GM12878 (cell line): ENCODE data around the gene IL20RB. TPM values are rescaled to one million over a fixed set of nuclear protein-coding genes. Genes with fewer than 3 reads are reported as not detected.

ENCODE experiments used
- ATAC-seq: fragments of 200-7000 bp; cut with Tn5 transposase; 3 replicates; pipeline ENCODE4 v1.9.1; 2020; ENCODE audit warnings: mild to moderate bottlenecking, moderate library complexity
- BruUV-seq: library from RNA; stranded (reverse); fragments of 400-500 nt; replicated peaks from 2 replicates; lab custom pipeline; 2021; lab: Mats Ljungman, UMichigan
- CTCF ChIA-PET: fragments of 300-600 bp; sonication (Branson Sonifier 250); formaldehyde crosslinking; extraction: SDS; loops from one replicate; lab custom pipeline; 2021; ENCODE audit warnings: inconsistent platforms; lab: Yijun Ruan, JAX
- POLR2A ChIA-PET: fragments of 350-600 bp; formaldehyde crosslinking; extraction: SDS; loops from one replicate; lab custom pipeline; 2021; ENCODE audit warnings: inconsistent platforms; lab: Charles Lee
- RAD21 ChIA-PET: fragments of 300-600 bp; sonication (Branson Sonifier 250); formaldehyde crosslinking; loops from one replicate; lab custom pipeline; 2023; ENCODE audit warnings: antibody characterized with exemption; ENCODE audit not compliant: unreplicated experiment; lab: Charles Lee
- SMC1A ChIA-PET: fragments of 300-600 bp; sonication (Branson Sonifier 250); formaldehyde crosslinking; loops from one replicate; lab custom pipeline; 2023; ENCODE audit not compliant: unreplicated experiment, uncharacterized antibody; lab: Charles Lee
- DNase-seq: peaks from one replicate; pipeline ENCODE4 v3.0.0-alpha.2; 2011; ENCODE audit warnings: low read depth, low spot score
- FAIRE-seq: peaks from 3 replicates; lab custom pipeline; 2011; peaks lifted over from hg19 to GRCh38; lab: Jason Lieb, UNC
- H2AFZ ChIP-seq: 2 replicates; pipeline ENCODE4 v1.6.0; 2011; ENCODE audit warnings: low read depth, low read length, control low read depth; ENCODE audit not compliant: control insufficient read depth
- H3K27ac ChIP-seq: 2 replicates; pipeline ENCODE4 v1.5.1; 2011; ENCODE audit warnings: control low read depth; ENCODE audit not compliant: control insufficient read depth, insufficient read depth
- H3K27me3 ChIP-seq, 2 experiments: replicated peaks in 1 of 2; 2 replicates each; pipeline versions ENCODE4 v1.6.0 to v1.6.1; 2011; ENCODE audit warnings: low read length in 1 of 2; ENCODE audit not compliant: control insufficient read depth in 2 of 2, insufficient read depth in 2 of 2
- H3K36me3 ChIP-seq, 2 experiments: 2 replicates each; pipeline ENCODE4 v1.5.1; 2011; ENCODE audit warnings: low read length in 1 of 2; ENCODE audit not compliant: control insufficient read depth in 2 of 2, insufficient read depth in 2 of 2
- H3K4me1 ChIP-seq: 2 replicates; pipeline ENCODE4 v1.6.1; 2011; ENCODE audit warnings: mild to moderate bottlenecking, low read length, moderate library complexity, mixed read lengths; ENCODE audit not compliant: control insufficient read depth, insufficient read depth
- H3K4me2 ChIP-seq: 2 replicates; pipeline ENCODE4 v1.6.0; 2011; ENCODE audit warnings: control low read depth; ENCODE audit not compliant: control insufficient read depth, insufficient read depth
- H3K4me3 ChIP-seq: fragments of 200-600 bp; sonication (generic); 2 replicates; pipeline ENCODE4 v1.5.1; 2016
- H3K79me2 ChIP-seq: 2 replicates; pipeline ENCODE4 v1.6.0; 2011; ENCODE audit warnings: low read length; ENCODE audit not compliant: control insufficient read depth, insufficient read depth
- H3K9ac ChIP-seq: 2 replicates; pipeline ENCODE4 v1.8.0; 2011; ENCODE audit warnings: low read length, control low read depth, mixed read lengths; ENCODE audit not compliant: control insufficient read depth, insufficient read depth
- H3K9me3 ChIP-seq: replicated peaks from 3 replicates; pipeline ENCODE4 v1.5.1; 2011; ENCODE audit warnings: mild to moderate bottlenecking, low read length; ENCODE audit not compliant: control insufficient read depth, insufficient read depth
- H4K20me1 ChIP-seq: 2 replicates; pipeline ENCODE4 v1.6.0; 2011; ENCODE audit not compliant: control insufficient read depth, insufficient read depth
- DPF2 ChIP-seq: fragments of 450-650 bp; IDR thresholded peaks from 2 replicates; pipeline ENCODE4 v1.6.1; 2017; ENCODE audit warnings: mild to moderate bottlenecking
- NFYA ChIP-seq: IDR thresholded peaks from 2 replicates; pipeline ENCODE4 v1.6.1; 2011; ENCODE audit warnings: low read depth, mild to moderate bottlenecking, low read length, improper control_type of control experiment, borderline replicate concordance
- RAD21 ChIP-seq: IDR thresholded peaks from 2 replicates; pipeline ENCODE4 v1.6.1; 2011; ENCODE audit warnings: mild to moderate bottlenecking, low read depth, low read length, moderate library complexity; ENCODE audit not compliant: insufficient read depth
- WGBS: methylation state at CpG from one replicate; pipeline ENCODE4 v1.1.6; 2016; ENCODE audit warnings: low lambda C conversion rate; ENCODE audit not compliant: insufficient replicate concordance, insufficient coverage; ENCODE audit errors: missing lambda C conversion rate; 5-methylcytosine and 5-hydroxymethylcytosine counted together
- in situ Hi-C: fragments of 300-500 bp; cut with MboI; formaldehyde crosslinking; loops from 9 replicates; pipeline ENCODE4 v1.14.3; 2018; ENCODE audit warnings: mixed read lengths
- intact Hi-C: fragments of 100-400 bp; cut with micrococcal nuclease; formaldehyde crosslinking; loops from one replicate; pipeline ENCODE4 v1.14.2; 2022; ENCODE audit not compliant: unreplicated experiment
- polyA plus RNA-seq, 11 experiments: library from polyadenylated mRNA; depleted of rRNA in 4 of 11; unstranded in 6 of 11; stranded (reverse) in 5 of 11; fragments of >200 nt; fragmentation: Nextera tagmentation in 4 of 11; fragmentation: Illumina TruSeq in 1 of 11; extraction: Ambion mirVana in 4 of 11; extraction: Trizol in 1 of 11; gene quantifications; 1 replicate in 1 of 11; 2 replicates in 10 of 11; pipeline versions ENCODE4 v1.2.1 to v1.2.3, GENCODE V29; 2011 to 2016; ENCODE audit warnings: inconsistent platforms in 2 of 11, missing spikeins in 2 of 11, low read depth in 1 of 11
- total RNA-seq, 4 experiments: library from RNA; depleted of rRNA in 3 of 4; stranded (reverse); fragments of >200 nt in 3 of 4; fragmentation: Illumina TruSeq in 1 of 4; extraction: Trizol in 1 of 4; gene quantifications; 2 replicates each; pipeline versions ENCODE4 v1.2.1 to v1.2.3, GENCODE V29; 2013 to 2021
- TF ChIP-seq, protein P1 (sequence below), 3 experiments: IDR thresholded peaks in 2 of 3; conservative IDR thresholded peaks in 1 of 3; 2 replicates each; pipeline ENCODE4 v1.5.1; 2011; ENCODE audit warnings: low read depth in 3 of 3, low read length in 3 of 3, mild to moderate bottlenecking in 3 of 3, control low read depth in 2 of 3, moderate library complexity in 2 of 3, inconsistent platforms in 1 of 3, mixed read lengths in 1 of 3; ENCODE audit not compliant: control insufficient read depth in 2 of 3, insufficient read depth in 1 of 3; ENCODE audit errors: extremely low read depth in 1 of 3

IL20RB gene
- total and polyA plus RNA-seq, 10 of the 15 experiments (the other 5 are each of a cell fraction or from before 2014, with no cell fraction given), result 0.21 to 1.1 (median 0.54) TPM

- ATAC-seq, result no peak
- no peak for FAIRE-seq
- ChIA-PET RAD21 (interaction anchor here (1.5 to 3.0 kb wide), 2 partner anchors 64 to 197 kb away, joined by 8 to 9 read pairs; partner anchors contain the start of gene STAG1), SMC1A (interaction anchor here (0.9 to 2.8 kb wide), 3 partner anchors 87 to 197 kb away, joined by 3 to 9 read pairs (median 7); partner anchors contain the start of gene NCK1), CTCF (interaction anchor here (0.9 to 2.3 kb wide), 3 partner anchors 9 to 197 kb away, joined by 4 to 16 read pairs (median 5); partner anchors contain the start of gene STAG1), POLR2A (interaction anchor here (0.6 to 1.1 kb wide), 3 partner anchors 26 to 197 kb away, joined by 3 read pairs; partner anchors contain the start of gene STAG1)
- Histone ChIP-seq H2AFZ (no peak overlapping the region), H3K9ac (no peak overlapping the region), H3K4me1 (peaks cover 15% of the 10 kb centered on the region), H3K27ac (no peak overlapping the region), H3K4me3 (no peak overlapping the region), H3K27me3 (no peaks in the 10 kb centered on the region), H3K36me3 (peaks cover 0 to 4% of the 10 kb centered on the region in 2 experiments; a peak in 1 of 4 replicates), H3K79me2 (no peaks in the 10 kb centered on the region; the same call in 1 of the 2 replicates), H4K20me1 (no peaks in the 10 kb centered on the region), H3K4me2 (peak overlapping the region; percentile 50; the same call in 1 of the 2 replicates), H3K9me3 (no peaks in the 10 kb centered on the region; the same call in 2 of the 3 replicates)
- in situ Hi-C loops (no loop called here), intact Hi-C loops (loop anchor here (5.0 kb wide), 1 partner anchor 87 kb away; the partner anchor contains the start of gene NCK1)
- DNase-seq, result no peak
- WGBS, result 73% methylated on average over 2 of the region's 2 CpGs
- TF ChIP-seq, protein P1, sequence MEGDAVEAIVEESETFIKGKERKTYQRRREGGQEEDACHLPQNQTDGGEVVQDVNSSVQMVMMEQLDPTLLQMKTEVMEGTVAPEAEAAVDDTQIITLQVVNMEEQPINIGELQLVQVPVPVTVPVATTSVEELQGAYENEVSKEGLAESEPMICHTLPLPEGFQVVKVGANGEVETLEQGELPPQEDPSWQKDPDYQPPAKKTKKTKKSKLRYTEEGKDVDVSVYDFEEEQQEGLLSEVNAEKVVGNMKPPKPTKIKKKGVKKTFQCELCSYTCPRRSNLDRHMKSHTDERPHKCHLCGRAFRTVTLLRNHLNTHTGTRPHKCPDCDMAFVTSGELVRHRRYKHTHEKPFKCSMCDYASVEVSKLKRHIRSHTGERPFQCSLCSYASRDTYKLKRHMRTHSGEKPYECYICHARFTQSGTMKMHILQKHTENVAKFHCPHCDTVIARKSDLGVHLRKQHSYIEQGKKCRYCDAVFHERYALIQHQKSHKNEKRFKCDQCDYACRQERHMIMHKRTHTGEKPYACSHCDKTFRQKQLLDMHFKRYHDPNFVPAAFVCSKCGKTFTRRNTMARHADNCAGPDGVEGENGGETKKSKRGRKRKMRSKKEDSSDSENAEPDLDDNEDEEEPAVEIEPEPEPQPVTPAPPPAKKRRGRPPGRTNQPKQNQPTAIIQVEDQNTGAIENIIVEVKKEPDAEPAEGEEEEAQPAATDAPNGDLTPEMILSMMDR (IDR thresholded peaks at IDR 0.05 in 2 of 3, conservative IDR thresholded peaks at IDR 0.05 in 1 of 3; ENCODE audit: control insufficient read depth in 2 of 3, extremely low read depth in 1 of 3, insufficient read depth in 1 of 3, low read depth in 3 of 3, low read length in 3 of 3), result peak in 2 of 3 experiments; percentile 4 to 7; a peak in 1 of 6 replicates
- 0 out of 2 replicates have a peak, but pooled peaks have one; percentile 19 for TF ChIP-seq RAD21
- no peak for TF ChIP-seq NFYA
- TF ChIP-seq DPF2, result no peak
- no TSS peak for BruUV-seq
Measured at GRCh38 chr3:136949708-136950107, 8.1 kb upstream of the IL20RB start.
